ENCODE results near the gene BTG1.

DNA sequence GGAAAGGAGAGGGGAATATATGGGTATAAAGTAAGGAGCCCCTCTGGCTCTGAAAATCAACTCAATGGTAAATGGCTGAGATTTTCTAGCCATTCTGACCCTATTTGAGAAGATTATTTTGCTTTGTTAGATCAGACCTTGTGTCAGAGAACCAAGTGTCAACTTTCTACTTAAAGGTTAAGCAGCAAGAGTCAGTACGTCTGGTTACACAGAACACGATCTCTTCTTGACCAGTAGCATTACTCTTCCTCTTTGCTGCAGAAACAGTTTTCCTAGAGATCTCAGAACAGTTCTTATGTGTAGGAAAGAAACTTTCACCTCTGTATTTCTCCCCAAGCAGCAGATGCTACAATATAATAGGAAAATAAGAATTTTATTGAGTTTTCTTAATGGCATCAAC lies 47.4 kb upstream of the BTG1 start:
- TF ChIP-seq POLR2A (IDR thresholded peaks at IDR 0.05) (no peak), EP300 (IDR thresholded peaks at IDR 0.05) (no peak), POLR2AphosphoS5 (IDR thresholded peaks at IDR 0.05) (no peak)
- TF ChIP-seq, protein P1, sequence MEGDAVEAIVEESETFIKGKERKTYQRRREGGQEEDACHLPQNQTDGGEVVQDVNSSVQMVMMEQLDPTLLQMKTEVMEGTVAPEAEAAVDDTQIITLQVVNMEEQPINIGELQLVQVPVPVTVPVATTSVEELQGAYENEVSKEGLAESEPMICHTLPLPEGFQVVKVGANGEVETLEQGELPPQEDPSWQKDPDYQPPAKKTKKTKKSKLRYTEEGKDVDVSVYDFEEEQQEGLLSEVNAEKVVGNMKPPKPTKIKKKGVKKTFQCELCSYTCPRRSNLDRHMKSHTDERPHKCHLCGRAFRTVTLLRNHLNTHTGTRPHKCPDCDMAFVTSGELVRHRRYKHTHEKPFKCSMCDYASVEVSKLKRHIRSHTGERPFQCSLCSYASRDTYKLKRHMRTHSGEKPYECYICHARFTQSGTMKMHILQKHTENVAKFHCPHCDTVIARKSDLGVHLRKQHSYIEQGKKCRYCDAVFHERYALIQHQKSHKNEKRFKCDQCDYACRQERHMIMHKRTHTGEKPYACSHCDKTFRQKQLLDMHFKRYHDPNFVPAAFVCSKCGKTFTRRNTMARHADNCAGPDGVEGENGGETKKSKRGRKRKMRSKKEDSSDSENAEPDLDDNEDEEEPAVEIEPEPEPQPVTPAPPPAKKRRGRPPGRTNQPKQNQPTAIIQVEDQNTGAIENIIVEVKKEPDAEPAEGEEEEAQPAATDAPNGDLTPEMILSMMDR (IDR thresholded peaks at IDR 0.05): no peak
